ENCODE results near the gene ELL2.
A peak's percentile ranks its signal among the peaks of the same experiment; 100 is the strongest.

ELL2 gene

GRCh38 chr5:95961617-95962474, at the start of gene ELL2:
TSS of gene ELL2 (minus strand) at chr5:95961851. CDS start at chr5:95961721, 130 bp downstream.
- peak; percentile 42 for DNase-seq

- DNase-seq = no peak
Measured at GRCh38 chr5:96008987-96009647, 47.5 kb upstream of the ELL2 start.

GRCh38 chr5:96008487-96008886, 46.8 kb upstream of the ELL2 start:
- no peak for DNase-seq

- no peak for DNase-seq
Measured at GRCh38 chr5:96007051-96007450, 45.4 kb upstream of the ELL2 start.

GRCh38 chr5:96006291-96006690, 44.6 kb upstream of the ELL2 start:
- no peak for DNase-seq

GRCh38 chr5:96004754-96005153, 43.1 kb upstream of the ELL2 start:
- DNase-seq = no peak

- DNase-seq = no peak
Measured at GRCh38 chr5:96004087-96004486, 42.4 kb upstream of the ELL2 start.

- DNase-seq = no peak
Measured at GRCh38 chr5:96001262-96001661, 39.6 kb upstream of the ELL2 start.

GRCh38 chr5:96000308-96000707, 38.7 kb upstream of the ELL2 start:
- no peak for DNase-seq

- no peak for DNase-seq
Measured at GRCh38 chr5:95996904-95997723, 35.5 kb upstream of the ELL2 start.

- DNase-seq = no peak
Measured at GRCh38 chr5:95995962-95996489, 34.4 kb upstream of the ELL2 start.

GRCh38 chr5:95993776-95994175, 32.1 kb upstream of the ELL2 start:
- DNase-seq = no peak

GRCh38 chr5:95993266-95993665, 31.6 kb upstream of the ELL2 start:
- no peak for DNase-seq

GRCh38 chr5:95989283-95990048, 27.8 kb upstream of the ELL2 start:
- no peak for DNase-seq

GRCh38 chr5:95988877-95989276, 27.2 kb upstream of the ELL2 start:
- no peak for DNase-seq

GRCh38 chr5:95988094-95988493, 26.4 kb upstream of the ELL2 start:
- no peak for DNase-seq

- DNase-seq = no peak
Measured at GRCh38 chr5:95986937-95987520, 25.4 kb upstream of the ELL2 start.

GRCh38 chr5:95986001-95986400, 24.4 kb upstream of the ELL2 start:
- DNase-seq = no peak

GRCh38 chr5:95985249-95985648, 23.6 kb upstream of the ELL2 start:
- DNase-seq = no peak

- no peak for DNase-seq
Measured at GRCh38 chr5:95984287-95984938, 22.8 kb upstream of the ELL2 start.

- DNase-seq = no peak
Measured at GRCh38 chr5:95983509-95983908, 21.9 kb upstream of the ELL2 start.

GRCh38 chr5:95983080-95983479, 21.4 kb upstream of the ELL2 start:
- DNase-seq = no peak
